HEK293 (cell line): ENCODE results near the gene LARP6.

ENCODE experiments used
- EGR2 ChIP-seq: fragments of 450-650 bp; formaldehyde crosslinking; IDR thresholded peaks from 2 replicates; pipeline ENCODE4 v1.5.1; 2016; ENCODE audit warnings: low read depth, missing biosample characterization, missing genetic modification characterization
- MEIS1 ChIP-seq: sonication (generic); formaldehyde crosslinking; IDR thresholded peaks from 2 replicates; pipeline ENCODE4 v1.8.1; 2022; ENCODE audit warnings: missing genetic modification reagents, mild to moderate bottlenecking, borderline replicate concordance
- PRDM1 ChIP-seq: fragments of 450-650 bp; formaldehyde crosslinking; IDR thresholded peaks from 2 replicates; pipeline ENCODE4; 2016; ENCODE audit warnings: missing biosample characterization, missing genetic modification characterization
- SCRT1 ChIP-seq: fragments of 450-650 bp; formaldehyde crosslinking; IDR thresholded peaks from 2 replicates; pipeline ENCODE4 v1.5.1; 2016; ENCODE audit warnings: missing biosample characterization, missing genetic modification characterization, borderline replicate concordance
- ZBTB1 ChIP-seq: fragments of 450-650 bp; formaldehyde crosslinking; IDR thresholded peaks from 2 replicates; pipeline ENCODE4 v1.5.1; 2016; ENCODE audit warnings: missing biosample characterization, missing genetic modification characterization
- ZNF112 ChIP-seq: fragments of 450-650 bp; formaldehyde crosslinking; IDR thresholded peaks from 2 replicates; pipeline ENCODE4 v1.5.0; 2017; ENCODE audit warnings: missing biosample characterization, missing genetic modification characterization
- ZNF16 ChIP-seq: fragments of 450-650 bp; formaldehyde crosslinking; IDR thresholded peaks from 2 replicates; pipeline ENCODE4 v1.5.1; 2016; ENCODE audit warnings: low read depth, missing biosample characterization, missing genetic modification characterization
- ZNF169 ChIP-seq: fragments of 450-650 bp; formaldehyde crosslinking; IDR thresholded peaks from 2 replicates; pipeline ENCODE4 v1.5.1; 2016; ENCODE audit warnings: missing biosample characterization, missing genetic modification characterization
- ZNF175 ChIP-seq: fragments of 450-650 bp; formaldehyde crosslinking; IDR thresholded peaks from 2 replicates; pipeline ENCODE4 v1.5.1; 2016; ENCODE audit warnings: missing biosample characterization, missing genetic modification characterization
- ZNF23 ChIP-seq: fragments of 450-650 bp; formaldehyde crosslinking; IDR thresholded peaks from 2 replicates; pipeline ENCODE4 v1.5.1; 2016; ENCODE audit warnings: missing biosample characterization, missing genetic modification characterization, borderline replicate concordance
- ZNF280D ChIP-seq: fragments of 450-650 bp; formaldehyde crosslinking; IDR thresholded peaks from 2 replicates; pipeline ENCODE4 v1.5.1; 2016; ENCODE audit warnings: missing biosample characterization, missing genetic modification characterization
- ZNF449 ChIP-seq: fragments of 450-650 bp; formaldehyde crosslinking; IDR thresholded peaks from 2 replicates; pipeline ENCODE4 v1.5.1; 2017; ENCODE audit warnings: missing biosample characterization, mild to moderate bottlenecking, missing genetic modification characterization, moderate library complexity
- ZNF473 ChIP-seq: fragments of 450-650 bp; formaldehyde crosslinking; IDR thresholded peaks from 2 replicates; pipeline ENCODE4 v1.5.1; 2017; ENCODE audit warnings: missing biosample characterization, missing genetic modification characterization
- ZNF558 ChIP-seq: fragments of 450-650 bp; formaldehyde crosslinking; IDR thresholded peaks from 2 replicates; pipeline ENCODE4 v1.5.1; 2016; ENCODE audit warnings: missing biosample characterization, missing genetic modification characterization
- ZNF571 ChIP-seq: fragments of 450-650 bp; formaldehyde crosslinking; IDR thresholded peaks from 2 replicates; pipeline ENCODE4 v1.5.0; 2017; ENCODE audit warnings: missing biosample characterization, missing genetic modification characterization
- ZNF610 ChIP-seq: fragments of 450-650 bp; formaldehyde crosslinking; IDR thresholded peaks from 2 replicates; pipeline ENCODE4 v1.5.1; 2016; ENCODE audit warnings: missing biosample characterization, missing genetic modification characterization, borderline replicate concordance
- ZNF660 ChIP-seq: fragments of 450-650 bp; IDR thresholded peaks from 2 replicates; pipeline ENCODE4 v1.5.1; 2018; ENCODE audit warnings: missing biosample characterization, mild to moderate bottlenecking, missing genetic modification characterization
- ZNF677 ChIP-seq: fragments of 450-650 bp; IDR thresholded peaks from 2 replicates; pipeline ENCODE4 v1.5.0; 2018; ENCODE audit warnings: missing biosample characterization, mild to moderate bottlenecking, missing genetic modification characterization, moderate library complexity
- ZNF692 ChIP-seq: fragments of 450-650 bp; formaldehyde crosslinking; IDR thresholded peaks from 2 replicates; pipeline ENCODE4 v1.5.1; 2016; ENCODE audit warnings: missing biosample characterization, missing genetic modification characterization
- ZNF792 ChIP-seq: fragments of 450-650 bp; formaldehyde crosslinking; IDR thresholded peaks from 2 replicates; pipeline ENCODE4 v1.5.1; 2016; ENCODE audit warnings: missing biosample characterization, missing genetic modification characterization
- ZNF830 ChIP-seq: fragments of 450-650 bp; IDR thresholded peaks from 2 replicates; pipeline ENCODE4 v1.5.0; 2018; ENCODE audit warnings: missing biosample characterization, missing genetic modification characterization, low read depth, mild to moderate bottlenecking, moderate library complexity
- ZSCAN30 ChIP-seq: fragments of 450-650 bp; IDR thresholded peaks from 2 replicates; pipeline ENCODE4 v1.5.1; 2018; ENCODE audit warnings: missing biosample characterization, mild to moderate bottlenecking, missing genetic modification characterization, moderate library complexity
- TF ChIP-seq, protein P1 (sequence below): fragments of 450-650 bp; formaldehyde crosslinking; IDR thresholded peaks from 2 replicates; pipeline ENCODE4 v1.5.1; 2016; ENCODE audit warnings: missing biosample characterization, missing genetic modification characterization
- TF ChIP-seq, protein P2 (sequence below): fragments of 450-650 bp; formaldehyde crosslinking; IDR thresholded peaks from 2 replicates; pipeline ENCODE4 v1.5.1; 2016; ENCODE audit warnings: missing biosample characterization, missing genetic modification characterization
- TF ChIP-seq, protein P3 (sequence below): fragments of 450-650 bp; formaldehyde crosslinking; IDR thresholded peaks from 2 replicates; pipeline ENCODE4 v1.5.0; 2017; ENCODE audit warnings: missing biosample characterization, missing genetic modification characterization, borderline replicate concordance
- TF ChIP-seq, protein P4 (sequence below): fragments of 450-650 bp; formaldehyde crosslinking; IDR thresholded peaks from 2 replicates; pipeline ENCODE4 v1.5.1; 2016; ENCODE audit warnings: missing biosample characterization, missing genetic modification characterization

The LARP6 gene

GRCh38 chr15:70853973-70854665, at the start of gene LARP6 (continued):
- TF ChIP-seq, protein P1, sequence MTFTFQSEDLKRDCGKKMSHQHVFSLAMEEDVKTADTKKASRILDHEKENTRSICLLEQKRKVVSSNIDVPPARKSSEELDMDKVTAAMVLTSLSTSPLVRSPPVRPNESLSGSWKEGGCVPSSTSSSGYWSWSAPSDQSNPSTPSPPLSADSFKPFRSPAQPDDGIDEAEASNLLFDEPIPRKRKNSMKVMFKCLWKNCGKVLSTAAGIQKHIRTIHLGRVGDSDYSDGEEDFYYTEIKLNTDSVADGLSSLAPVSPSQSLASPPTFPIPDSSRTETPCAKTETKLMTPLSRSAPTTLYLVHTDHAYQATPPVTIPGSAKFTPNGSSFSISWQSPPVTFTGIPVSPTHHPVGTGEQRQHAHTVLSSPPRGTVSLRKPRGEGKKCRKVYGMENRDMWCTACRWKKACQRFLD: no peak
- no peak for TF ChIP-seq ZNF830 (tag by site-specific recombination)
- TF ChIP-seq, protein P2, sequence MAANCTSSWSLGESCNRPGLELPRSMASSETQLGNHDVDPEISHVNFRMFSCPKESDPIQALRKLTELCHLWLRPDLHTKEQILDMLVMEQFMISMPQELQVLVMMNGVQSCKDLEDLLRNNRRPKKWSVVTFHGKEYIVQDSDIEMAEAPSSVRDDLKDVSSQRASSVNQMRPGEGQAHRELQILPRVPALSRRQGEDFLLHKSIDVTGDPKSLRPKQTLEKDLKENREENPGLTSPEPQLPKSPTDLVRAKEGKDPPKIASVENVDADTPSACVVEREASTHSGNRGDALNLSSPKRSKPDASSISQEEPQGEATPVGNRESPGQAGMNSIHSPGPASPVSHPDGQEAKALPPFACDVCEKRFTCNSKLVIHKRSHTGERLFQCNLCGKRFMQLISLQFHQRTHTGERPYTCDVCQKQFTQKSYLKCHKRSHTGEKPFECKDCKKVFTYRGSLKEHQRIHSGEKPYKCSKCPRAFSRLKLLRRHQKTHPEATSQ: no peak
- no peak for TF ChIP-seq ZNF280D (tag by site-specific recombination)
- peak; percentile 62 for TF ChIP-seq ZNF692
- no peak for TF ChIP-seq ZNF473 (tag by site-specific recombination)
- TF ChIP-seq, protein P3, sequence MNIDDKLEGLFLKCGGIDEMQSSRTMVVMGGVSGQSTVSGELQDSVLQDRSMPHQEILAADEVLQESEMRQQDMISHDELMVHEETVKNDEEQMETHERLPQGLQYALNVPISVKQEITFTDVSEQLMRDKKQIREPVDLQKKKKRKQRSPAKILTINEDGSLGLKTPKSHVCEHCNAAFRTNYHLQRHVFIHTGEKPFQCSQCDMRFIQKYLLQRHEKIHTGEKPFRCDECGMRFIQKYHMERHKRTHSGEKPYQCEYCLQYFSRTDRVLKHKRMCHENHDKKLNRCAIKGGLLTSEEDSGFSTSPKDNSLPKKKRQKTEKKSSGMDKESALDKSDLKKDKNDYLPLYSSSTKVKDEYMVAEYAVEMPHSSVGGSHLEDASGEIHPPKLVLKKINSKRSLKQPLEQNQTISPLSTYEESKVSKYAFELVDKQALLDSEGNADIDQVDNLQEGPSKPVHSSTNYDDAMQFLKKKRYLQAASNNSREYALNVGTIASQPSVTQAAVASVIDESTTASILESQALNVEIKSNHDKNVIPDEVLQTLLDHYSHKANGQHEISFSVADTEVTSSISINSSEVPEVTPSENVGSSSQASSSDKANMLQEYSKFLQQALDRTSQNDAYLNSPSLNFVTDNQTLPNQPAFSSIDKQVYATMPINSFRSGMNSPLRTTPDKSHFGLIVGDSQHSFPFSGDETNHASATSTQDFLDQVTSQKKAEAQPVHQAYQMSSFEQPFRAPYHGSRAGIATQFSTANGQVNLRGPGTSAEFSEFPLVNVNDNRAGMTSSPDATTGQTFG (tag by site-specific recombination): no peak
- no peak for TF ChIP-seq ZBTB1 (tag by site-specific recombination)
- no peak for TF ChIP-seq ZNF23
- no peak for TF ChIP-seq MEIS1
- no peak for TF ChIP-seq PRDM1 (tag by site-specific recombination)
- TF ChIP-seq ZNF16 (tag by site-specific recombination): no peak
- no peak for TF ChIP-seq ZNF169 (tag by site-specific recombination)
- TF ChIP-seq ZNF449 (tag by site-specific recombination): no peak
- TF ChIP-seq, protein P4, sequence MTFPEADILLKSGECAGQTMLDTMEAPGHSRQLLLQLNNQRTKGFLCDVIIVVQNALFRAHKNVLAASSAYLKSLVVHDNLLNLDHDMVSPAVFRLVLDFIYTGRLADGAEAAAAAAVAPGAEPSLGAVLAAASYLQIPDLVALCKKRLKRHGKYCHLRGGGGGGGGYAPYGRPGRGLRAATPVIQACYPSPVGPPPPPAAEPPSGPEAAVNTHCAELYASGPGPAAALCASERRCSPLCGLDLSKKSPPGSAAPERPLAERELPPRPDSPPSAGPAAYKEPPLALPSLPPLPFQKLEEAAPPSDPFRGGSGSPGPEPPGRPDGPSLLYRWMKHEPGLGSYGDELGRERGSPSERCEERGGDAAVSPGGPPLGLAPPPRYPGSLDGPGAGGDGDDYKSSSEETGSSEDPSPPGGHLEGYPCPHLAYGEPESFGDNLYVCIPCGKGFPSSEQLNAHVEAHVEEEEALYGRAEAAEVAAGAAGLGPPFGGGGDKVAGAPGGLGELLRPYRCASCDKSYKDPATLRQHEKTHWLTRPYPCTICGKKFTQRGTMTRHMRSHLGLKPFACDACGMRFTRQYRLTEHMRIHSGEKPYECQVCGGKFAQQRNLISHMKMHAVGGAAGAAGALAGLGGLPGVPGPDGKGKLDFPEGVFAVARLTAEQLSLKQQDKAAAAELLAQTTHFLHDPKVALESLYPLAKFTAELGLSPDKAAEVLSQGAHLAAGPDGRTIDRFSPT: no peak
- no peak for TF ChIP-seq ZNF792
- TF ChIP-seq ZNF677 (tag by site-specific recombination): no peak
- TF ChIP-seq EGR2 (tag by site-specific recombination): no peak
- TF ChIP-seq ZNF558 (tag by site-specific recombination): 0 out of 2 replicates have a peak, but pooled peaks have one; percentile 27
- peak; percentile 54 for TF ChIP-seq ZSCAN30
- TF ChIP-seq ZNF175: no peak
- no peak for TF ChIP-seq ZNF571 (tag by site-specific recombination)
- no peak for TF ChIP-seq SCRT1
- 0 out of 2 replicates have a peak, but pooled peaks have one; percentile 32 for TF ChIP-seq ZNF610 (tag by site-specific recombination)
- TF ChIP-seq ZNF112 (tag by site-specific recombination): no peak
- TF ChIP-seq ZNF660: no peak; the same call in 1 of the 2 replicates
